Pancreas (tissue), 10 donors: ENCODE results near the gene DDOST. TPM values are rescaled to one million over a fixed set of nuclear protein-coding genes. Genes with fewer than 3 reads are reported as not detected.

ENCODE experiments used
- ATAC-seq, 4 donors: fragments of 200-7000 bp; cut with Tn5 transposase; one replicate each; pipeline versions ENCODE4 v1.8.0 to v1.9.1; 2020; ENCODE audit warnings: mild to moderate bottlenecking in 4 of 4, moderate library complexity in 4 of 4
- DNase-seq, 6 donors: peaks; one replicate each; pipeline ENCODE4 v3.0.0-alpha.2; 2020
- FAIRE-seq: peaks from 2 replicates; lab custom pipeline; 2012; peaks lifted over from hg19 to GRCh38; lab: Jason Lieb, UNC
- H3K27ac ChIP-seq, 4 donors: fragments of 200-600 bp; sonication (generic); 1 replicate in 3 of 4; 2 replicates in 1 of 4; pipeline versions ENCODE4 v1.5.0 to v1.8.0; 2020
- H3K27me3 ChIP-seq, 4 donors: fragments of 200-600 bp; one replicate each; pipeline ENCODE4 v1.8.0; 2021
- H3K36me3 ChIP-seq, 3 donors: fragments of 200-600 bp; sonication (generic) in 1 of 3; one replicate each; pipeline versions ENCODE4 v1.5.0 to v1.8.0; 2020 to 2021
- H3K4me1 ChIP-seq, 3 donors: fragments of 200-600 bp; one replicate each; pipeline ENCODE4 v1.8.0; 2021
- H3K4me3 ChIP-seq, 4 donors: fragments of 200-600 bp; sonication (generic) in 2 of 4; one replicate each; pipeline versions ENCODE4 v1.5.0 to v1.8.0; 2020 to 2021
- H3K9me3 ChIP-seq, 4 donors: fragments of 200-600 bp; one replicate each; pipeline ENCODE4 v1.8.0; 2021
- CTCF ChIP-seq, 4 donors: fragments of 200-600 bp; sonication (generic) in 3 of 4; IDR thresholded peaks; one replicate each; pipeline versions ENCODE4 v1.5.0 to v1.8.0; 2021; ENCODE audit warnings: antibody characterized with exemption in 4 of 4
- WGBS, 2 donors: extraction: QIAGEN DNeasy Blood & Tissue Kit; methylation state at CpG; one replicate each; pipeline ENCODE4 v1.1.7; 2013; 5-methylcytosine and 5-hydroxymethylcytosine counted together
- intact Hi-C, 3 donors: fragments of 100-400 bp; cut with DNase I; formaldehyde crosslinking; loops; one replicate each; pipeline versions ENCODE4 v1.11.1 to v1.14.2; 2022
- polyA plus RNA-seq, 2 donors: library from polyadenylated mRNA; stranded (reverse); fragments of 200-250 nt; gene quantifications; one replicate each; pipeline ENCODE4 v1.2.3, GENCODE V29; 2013
- total RNA-seq, 6 donors: library from RNA; stranded (reverse); fragmentation: NEBNext Ultra II Directional in 4 of 6; extraction: Animal tissue kit (Norgen Biotek cat#: 25700) in 4 of 6; gene quantifications; one replicate each; pipeline versions ENCODE4 v1.2.1 to v1.2.4, GENCODE V29; 2021 to 2023
- donor health status: healthy with polysubstance abuse.
- donor health status: DM: no; HTN: no; CAD: no; lungs with moderate emphysema.
- donor health status: DM: no; HTN: no; CAD: no.
- donor health status: control.
- donor health status: control.
- donor health status: Bipolar disorder and iron deficiency.
- donor health status: DM: yes; HTN: yes; CAD: no.
- donor health status: DM: no; HTN: no; CAD: no.
- donor health status: DM: no; HTN: no; CAD: no.
- donor health status: DM: yes; HTN: yes; CAD: no.

DDOST gene
- total and polyA plus RNA-seq, 8 donors = 98.2 to 190 (median 133) TPM

GRCh38 chr1:20662110-20662475, 924 bp upstream of the DDOST start:
- Histone ChIP-seq H3K4me1 (peaks cover 0 to 17% (median 17%) of the 10 kb centered on the region in 3 donors), H3K27ac (peak overlapping the region in 3 of 4 donors; percentile 58 to 76 (median 62)), H3K4me3 (peak overlapping the region in 3 of 4 donors; percentile 71 to 96 (median 84)), H3K36me3 (peaks cover 0 to 6% (median 4%) of the 10 kb centered on the region in 3 donors), H3K9me3 (no peaks in the 10 kb centered on the region), H3K27me3 (no peaks in the 10 kb centered on the region)
- no peak for TF ChIP-seq CTCF (IDR thresholded peaks at IDR 0.05)
- FAIRE-seq (no peak), DNase-seq (no peak), ATAC-seq (no peak)
- WGBS, 2 donors = 43 to 59% methylated on average over 7 of the region's 7 CpGs
- intact Hi-C loops = no loop called here

GRCh38 chr1:20660847-20661206, 342 bp downstream of the DDOST start:
- intact Hi-C loops = no loop called here
- Histone ChIP-seq H3K36me3 (peaks cover 0 to 14% (median 9%) of the 10 kb centered on the region in 3 donors), H3K4me1 (peaks cover 0 to 17% (median 17%) of the 10 kb centered on the region in 3 donors), H3K4me3 (peak overlapping the region; percentile 71 to 96 (median 81)), H3K27ac (peak overlapping the region in 3 of 4 donors; percentile 8 to 74 (median 24)), H3K9me3 (no peaks in the 10 kb centered on the region), H3K27me3 (no peaks in the 10 kb centered on the region)
- DNase-seq = peak in 1 of 6 donors; percentile 65
- 0% methylated on average over 20 of the region's 20 CpGs for WGBS, 2 donors
- no peak for TF ChIP-seq CTCF (IDR thresholded peaks at IDR 0.05)
- FAIRE-seq = no peak
- no peak for ATAC-seq

GRCh38 chr1:20660363-20660762, 806 bp downstream of the DDOST start:
- Histone ChIP-seq H3K27me3 (no peaks in the 10 kb centered on the region), H3K9me3 (no peaks in the 10 kb centered on the region), H3K4me1 (peaks cover 0 to 17% (median 17%) of the 10 kb centered on the region in 3 donors), H3K36me3 (peaks cover 0 to 19% (median 14%) of the 10 kb centered on the region in 3 donors), H3K27ac (no peak overlapping the region), H3K4me3 (peak overlapping the region; percentile 71 to 96 (median 81))
- ATAC-seq (no peak), DNase-seq (no peak), FAIRE-seq (no peak)
- intact Hi-C loops = no loop called here
- WGBS, 2 donors = 4 to 6% methylated on average over 3 of the region's 3 CpGs
- TF ChIP-seq CTCF (IDR thresholded peaks at IDR 0.05) = no peak

GRCh38 chr1:20658166-20658915, 2.8 kb downstream of the DDOST start:
- WGBS, 2 donors = 51 to 68% methylated on average over 16 of the region's 16 CpGs

More at GRCh38 chr1:20658166-20658915, 2.8 kb downstream of the DDOST start:
- peaks cover 0 to 37% (median 29%) of the 10 kb centered on the region in 3 donors for H3K36me3 ChIP-seq
- ATAC-seq = no peak
- H3K27me3 ChIP-seq = no peaks in the 10 kb centered on the region
- no peak overlapping the region for H3K27ac ChIP-seq
- no peaks in the 10 kb centered on the region for H3K9me3 ChIP-seq
- no peak for FAIRE-seq
- intact Hi-C loops = no loop called here
- no peak for DNase-seq
- TF ChIP-seq CTCF (IDR thresholded peaks at IDR 0.05) = no peak
- H3K4me1 ChIP-seq = peaks cover 0 to 17% (median 17%) of the 10 kb centered on the region in 3 donors
- no peak overlapping the region for H3K4me3 ChIP-seq
